DMS53 (cell line): ENCODE results near the gene NCL.

Experiments
- DNase-seq: peaks from one replicate; lab custom pipeline; 2025; lab: John Stamatoyannopoulos, UW

Gene NCL

GRCh38 chr2:231463698-231464575 lies at the start of gene NCL:
Gene NCL (minus strand): TSS chr2:231464484. CDS start chr2:231464353, 131 bp downstream.
- peak; percentile 98 for DNase-seq

GRCh38 chr2:231513746-231514224 lies 49.5 kb upstream of the NCL start:
- DNase-seq, result no peak

- DNase-seq, result no peak
Observed at GRCh38 chr2:231512222-231512621, 47.9 kb upstream of the NCL start.

- DNase-seq, result no peak
Observed at GRCh38 chr2:231503766-231504165, 39.5 kb upstream of the NCL start.

- no peak for DNase-seq
Observed at GRCh38 chr2:231502596-231502995, 38.3 kb upstream of the NCL start.

GRCh38 chr2:231497651-231498050 lies 33.4 kb upstream of the NCL start:
- DNase-seq, result no peak

GRCh38 chr2:231494669-231495068 lies 30.4 kb upstream of the NCL start:
- no peak for DNase-seq

GRCh38 chr2:231490801-231491200 lies 26.5 kb upstream of the NCL start:
- DNase-seq, result no peak

GRCh38 chr2:231489990-231490389 lies 25.7 kb upstream of the NCL start:
- DNase-seq, result peak; percentile 30

GRCh38 chr2:231488331-231488730 lies 24.0 kb upstream of the NCL start:
- no peak for DNase-seq

- DNase-seq, result no peak
Observed at GRCh38 chr2:231486851-231487596, 22.7 kb upstream of the NCL start.

GRCh38 chr2:231483398-231484329 lies 19.4 kb upstream of the NCL start:
- DNase-seq, result no peak

GRCh38 chr2:231482806-231483391 lies 18.6 kb upstream of the NCL start:
- DNase-seq, result peak; percentile 85

- no peak for DNase-seq
Observed at GRCh38 chr2:231480781-231481180, 16.5 kb upstream of the NCL start.

- no peak for DNase-seq
Observed at GRCh38 chr2:231479455-231479854, 15.2 kb upstream of the NCL start.

GRCh38 chr2:231476920-231477319 lies 12.6 kb upstream of the NCL start:
- DNase-seq, result no peak

- DNase-seq, result no peak
Observed at GRCh38 chr2:231475965-231476364, 11.7 kb upstream of the NCL start.

- no peak for DNase-seq
Observed at GRCh38 chr2:231472816-231473215, 8.5 kb upstream of the NCL start.

- no peak for DNase-seq
Observed at GRCh38 chr2:231470246-231470900, 6.1 kb upstream of the NCL start.

- no peak for DNase-seq
Observed at GRCh38 chr2:231469583-231469950, 5.3 kb upstream of the NCL start.
